RWPE2 (cell line): Measurements from ENCODE around the gene ATOH8.

ENCODE experiments used
- ATAC-seq: fragments of 200-7000 bp; cut with Tn5 transposase; 3 replicates; pipeline ENCODE4 v1.9.1; 2021; ENCODE audit warnings: low read depth
- DNase-seq: peaks from one replicate; pipeline ENCODE4 v3.0.0-alpha.2; 2020; ENCODE audit warnings: low spot score
- H3K27ac ChIP-seq: fragments of 450-650 bp; 2 replicates; pipeline ENCODE4 v1.5.1; 2017; ENCODE audit warnings: mild to moderate bottlenecking; ENCODE audit not compliant: poor library complexity, severe bottlenecking
- H3K27me3 ChIP-seq: fragments of 250-450 bp; sonication (Bioruptor Pico); 2 replicates; pipeline ENCODE4 v1.5.1; 2021; ENCODE audit warnings: mild to moderate bottlenecking, moderate library complexity; ENCODE audit not compliant: insufficient read depth, poor library complexity, severe bottlenecking
- H3K36me3 ChIP-seq: fragments of 250-450 bp; sonication (Bioruptor Pico); 2 replicates; pipeline ENCODE4 v1.5.1; 2020; ENCODE audit warnings: low read depth, mild to moderate bottlenecking, moderate library complexity
- H3K4me1 ChIP-seq: fragments of 250-450 bp; sonication (Bioruptor Pico); 2 replicates; pipeline ENCODE4 v1.5.1; 2021; ENCODE audit warnings: mild to moderate bottlenecking, moderate library complexity; ENCODE audit not compliant: insufficient read depth, poor library complexity, severe bottlenecking
- H3K4me3 ChIP-seq: fragments of 250-450 bp; sonication (Bioruptor Pico); 2 replicates; pipeline ENCODE4 v1.5.1; 2021; ENCODE audit warnings: mild to moderate bottlenecking, moderate library complexity; ENCODE audit not compliant: severe bottlenecking
- H3K9me3 ChIP-seq: fragments of 250-450 bp; sonication (Bioruptor Pico); 2 replicates; pipeline ENCODE4 v1.5.1; 2021; ENCODE audit warnings: mild to moderate bottlenecking, moderate library complexity; ENCODE audit not compliant: severe bottlenecking
- CTCF ChIP-seq: fragments of 450-650 bp; IDR thresholded peaks from one replicate; pipeline ENCODE4 v1.5.1; 2017; ENCODE audit warnings: mild to moderate bottlenecking, moderate library complexity; ENCODE audit not compliant: poor library complexity, severe bottlenecking

ATOH8 gene

GRCh38 chr2:85722519-85722918, 31.3 kb upstream of the ATOH8 start:
- Histone ChIP-seq H3K4me3 (no peak overlapping the region), H3K9me3 (no peaks in the 10 kb centered on the region), H3K27ac (no peak overlapping the region), H3K27me3 (no peaks in the 10 kb centered on the region), H3K36me3 (no peaks in the 10 kb centered on the region), H3K4me1 (no peaks in the 10 kb centered on the region)
- no peak for ATAC-seq
- DNase-seq, result no peak
- no peak for TF ChIP-seq CTCF

GRCh38 chr2:85723707-85724360, 30.0 kb upstream of the ATOH8 start:
- no peak for TF ChIP-seq CTCF
- Histone ChIP-seq H3K4me1 (no peaks in the 10 kb centered on the region), H3K9me3 (no peaks in the 10 kb centered on the region), H3K27me3 (no peaks in the 10 kb centered on the region), H3K36me3 (no peaks in the 10 kb centered on the region), H3K27ac (no peak overlapping the region), H3K4me3 (no peak overlapping the region)
- ATAC-seq, result no peak
- DNase-seq, result no peak

GRCh38 chr2:85724731-85725181, 29.0 kb upstream of the ATOH8 start:
- H3K27ac ChIP-seq, result no peak overlapping the region
- ATAC-seq, result no peak
- no peaks in the 10 kb centered on the region for H3K36me3 ChIP-seq

GRCh38 chr2:85725451-85725850, 28.3 kb upstream of the ATOH8 start:
- no peak for ATAC-seq
- no peaks in the 10 kb centered on the region for H3K36me3 ChIP-seq
- H3K9me3 ChIP-seq, result no peaks in the 10 kb centered on the region
- TF ChIP-seq CTCF, result no peak
- H3K4me1 ChIP-seq, result no peaks in the 10 kb centered on the region
- no peak for DNase-seq
- H3K27me3 ChIP-seq, result no peaks in the 10 kb centered on the region
- H3K4me3 ChIP-seq, result no peak overlapping the region
- H3K27ac ChIP-seq, result no peak overlapping the region

More at GRCh38 chr2:85724731-85725181, 29.0 kb upstream of the ATOH8 start:
- TF ChIP-seq CTCF, result no peak
- Histone ChIP-seq H3K9me3 (no peaks in the 10 kb centered on the region), H3K4me3 (no peak overlapping the region), H3K4me1 (no peaks in the 10 kb centered on the region), H3K27me3 (no peaks in the 10 kb centered on the region)
- DNase-seq, result no peak

GRCh38 chr2:85727798-85728197, 26.0 kb upstream of the ATOH8 start:
- no peak for DNase-seq
- Histone ChIP-seq H3K36me3 (no peaks in the 10 kb centered on the region), H3K4me1 (no peaks in the 10 kb centered on the region), H3K4me3 (no peak overlapping the region), H3K27ac (no peak overlapping the region), H3K9me3 (no peaks in the 10 kb centered on the region), H3K27me3 (no peaks in the 10 kb centered on the region)
- TF ChIP-seq CTCF, result no peak
- no peak for ATAC-seq
